Fibroblast of the conjunctiva (primary cell): Measurements from ENCODE around the gene B4GALNT4.
"Not testable (repeated sequence)": the region's sequence is repeated elsewhere in the genome, so short reads cannot be mapped to it uniquely, and the experiment has no call there.

ENCODE experiments used
- DNase-seq: peaks from one replicate; pipeline ENCODE4 v3.0.0-alpha.2; 2010; ENCODE audit warnings: low read depth

Gene B4GALNT4

DNA sequence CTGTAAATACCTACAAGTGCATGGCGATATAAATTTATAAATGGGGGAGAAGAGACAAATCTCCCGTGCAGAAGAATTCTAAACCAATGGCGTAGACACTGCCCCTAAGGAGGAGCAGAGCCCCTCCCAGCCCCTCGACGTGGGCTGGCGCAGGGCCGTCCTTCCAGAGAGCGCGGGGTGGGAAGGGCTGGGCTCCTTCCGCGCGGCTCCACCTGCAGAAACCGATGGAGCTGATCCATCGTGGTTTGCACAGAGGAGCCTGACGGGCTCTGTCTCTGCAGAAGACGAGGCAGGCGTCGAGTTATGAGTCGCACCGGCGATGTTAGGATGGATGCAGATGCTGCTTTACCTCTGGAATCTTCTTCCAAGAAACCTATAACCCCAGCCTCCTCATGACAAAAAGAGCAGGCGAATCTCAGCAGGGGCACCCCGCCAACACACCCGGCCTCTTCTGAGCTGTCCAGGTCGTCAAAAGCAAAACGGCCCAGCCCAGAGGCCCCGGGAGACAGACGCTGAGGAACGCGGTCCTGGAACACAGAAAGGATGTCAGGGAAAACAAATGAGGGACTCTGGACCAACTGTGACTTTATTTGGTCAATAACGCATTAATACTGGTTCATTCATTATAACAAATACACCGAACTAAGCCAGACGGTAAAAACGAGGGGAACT is 11.0 kb upstream of the B4GALNT4 start:
- no peak for DNase-seq

DNA sequence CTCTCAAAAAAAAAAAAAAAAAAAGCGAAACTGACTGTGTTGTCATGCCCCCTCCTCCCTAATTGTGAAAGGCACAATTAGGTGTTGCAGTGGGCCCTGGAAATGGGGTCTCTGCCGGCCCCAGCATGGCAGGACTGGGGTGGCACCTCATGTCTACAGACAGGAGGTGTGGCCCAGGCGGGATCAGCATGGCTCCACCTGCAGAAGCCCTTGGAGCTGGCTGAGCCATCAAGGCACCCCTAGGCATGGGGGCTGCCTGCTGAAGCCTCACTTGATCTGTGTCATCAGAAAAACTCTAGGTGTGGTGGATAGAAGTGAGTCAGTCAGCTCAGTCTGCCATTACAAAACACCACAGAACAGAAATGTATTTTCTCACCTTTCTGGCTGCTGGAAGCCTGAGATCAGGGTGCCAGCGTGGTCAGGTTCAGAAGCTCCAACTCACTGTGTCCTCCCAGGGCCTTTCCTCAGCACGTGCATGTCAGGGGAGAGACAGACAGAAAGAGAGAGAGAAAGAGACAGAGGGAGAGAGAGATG is 10.1 kb upstream of the B4GALNT4 start:
- no peak for DNase-seq

DNA sequence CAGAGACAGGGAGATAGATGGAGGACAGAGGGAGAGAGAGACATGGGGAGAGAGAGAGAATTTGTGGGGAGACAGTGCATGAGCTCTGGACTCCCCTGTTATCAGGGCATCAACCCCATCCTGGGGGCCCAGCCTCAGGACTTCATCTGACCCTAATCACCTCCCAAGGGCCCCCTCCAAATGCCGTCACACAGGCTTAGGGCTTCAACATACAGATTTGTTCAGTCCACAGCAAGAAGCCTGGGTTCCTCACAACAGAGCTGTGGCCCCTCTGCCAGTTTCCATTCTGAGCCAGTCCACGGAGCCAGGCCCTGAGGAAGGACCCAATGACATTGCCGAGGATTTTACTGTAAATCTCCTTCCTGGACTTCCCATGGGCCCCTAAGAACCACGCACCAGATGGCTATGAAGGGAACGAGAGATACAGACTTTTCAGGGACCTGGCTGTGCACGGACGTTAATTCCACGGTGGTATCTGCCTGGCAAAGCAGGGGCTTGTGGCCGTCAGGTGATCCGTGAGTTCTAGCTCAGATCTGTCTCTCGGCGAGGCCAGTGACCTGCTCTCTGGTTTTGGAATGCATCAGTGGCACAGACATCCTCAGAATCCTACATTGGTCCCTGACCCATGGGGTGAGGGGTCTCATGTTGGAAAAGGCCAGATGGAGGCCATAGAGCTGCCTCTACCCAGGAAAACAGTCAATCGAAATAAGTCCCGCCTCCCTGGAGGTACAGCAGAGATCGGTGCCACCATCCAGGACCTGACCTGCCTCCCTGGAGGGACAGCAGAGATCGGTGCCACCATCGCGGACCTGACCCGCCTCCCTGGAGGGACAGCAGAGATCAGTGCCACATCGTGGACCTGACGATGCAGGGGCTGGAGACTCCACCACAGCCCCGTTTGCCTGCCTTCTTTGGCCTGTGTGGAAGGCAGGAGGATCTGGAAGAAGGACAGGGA is 8.7 kb upstream of the B4GALNT4 start:
- no peak for DNase-seq

DNA sequence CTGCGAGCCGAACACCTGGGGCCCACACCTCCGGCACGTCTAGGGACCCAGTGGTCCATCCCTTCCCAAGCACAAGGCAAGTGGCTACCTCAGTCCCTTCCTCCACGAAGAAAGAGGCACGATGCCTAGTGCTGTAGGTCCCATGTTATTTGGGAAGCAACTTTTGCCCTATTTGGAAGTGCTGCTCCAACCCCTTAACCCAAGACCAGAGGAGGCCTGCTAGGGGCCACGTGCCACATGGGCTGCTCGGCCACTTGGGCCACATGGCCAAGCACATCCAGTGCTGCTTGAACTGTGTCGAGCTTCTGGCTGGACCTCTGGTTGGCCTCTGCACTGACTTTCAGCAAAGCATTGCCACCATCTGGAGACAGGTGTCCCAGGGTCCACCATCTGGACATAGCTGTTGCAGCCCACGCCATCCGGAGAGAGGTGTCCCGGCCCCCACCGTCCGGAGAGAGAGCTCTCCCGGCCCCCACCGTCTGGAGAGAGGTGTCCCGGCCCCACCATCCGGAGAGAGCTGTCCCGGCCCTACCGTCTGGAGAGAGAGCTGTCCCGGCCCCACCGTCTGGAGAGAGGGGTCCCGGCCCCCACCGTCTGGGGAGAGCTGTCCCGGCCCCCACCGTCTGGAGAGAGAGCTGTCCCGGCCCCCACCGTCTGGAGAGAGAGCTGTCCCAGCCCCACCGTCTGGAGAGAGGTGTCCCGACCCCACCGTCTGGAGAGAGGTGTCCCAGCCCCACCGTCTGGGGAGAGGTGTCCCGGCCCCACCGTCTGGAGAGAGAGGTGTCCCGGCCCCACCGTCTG is 6.5 kb upstream of the B4GALNT4 start:
- DNase-seq = no peak

DNA sequence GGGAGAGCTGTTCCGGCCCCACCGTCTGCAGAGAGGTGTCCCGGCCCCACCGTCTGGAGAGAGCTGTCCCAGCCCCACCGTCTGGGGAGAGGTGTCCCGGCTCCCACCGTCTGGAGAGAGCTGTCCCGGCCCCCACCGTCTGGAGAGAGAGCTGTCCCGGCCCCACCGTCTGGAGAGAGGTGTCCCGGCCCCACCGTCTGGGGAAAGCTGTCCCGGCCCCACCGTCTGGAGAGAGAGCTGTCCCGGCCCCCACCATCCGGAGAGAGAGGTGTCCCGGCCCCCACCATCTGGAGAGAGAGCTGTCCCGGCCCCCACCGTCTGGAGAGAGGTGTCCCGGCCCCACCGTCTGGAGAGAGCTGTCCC is 5.9 kb upstream of the B4GALNT4 start:
- not testable (repeated sequence) for DNase-seq

DNA sequence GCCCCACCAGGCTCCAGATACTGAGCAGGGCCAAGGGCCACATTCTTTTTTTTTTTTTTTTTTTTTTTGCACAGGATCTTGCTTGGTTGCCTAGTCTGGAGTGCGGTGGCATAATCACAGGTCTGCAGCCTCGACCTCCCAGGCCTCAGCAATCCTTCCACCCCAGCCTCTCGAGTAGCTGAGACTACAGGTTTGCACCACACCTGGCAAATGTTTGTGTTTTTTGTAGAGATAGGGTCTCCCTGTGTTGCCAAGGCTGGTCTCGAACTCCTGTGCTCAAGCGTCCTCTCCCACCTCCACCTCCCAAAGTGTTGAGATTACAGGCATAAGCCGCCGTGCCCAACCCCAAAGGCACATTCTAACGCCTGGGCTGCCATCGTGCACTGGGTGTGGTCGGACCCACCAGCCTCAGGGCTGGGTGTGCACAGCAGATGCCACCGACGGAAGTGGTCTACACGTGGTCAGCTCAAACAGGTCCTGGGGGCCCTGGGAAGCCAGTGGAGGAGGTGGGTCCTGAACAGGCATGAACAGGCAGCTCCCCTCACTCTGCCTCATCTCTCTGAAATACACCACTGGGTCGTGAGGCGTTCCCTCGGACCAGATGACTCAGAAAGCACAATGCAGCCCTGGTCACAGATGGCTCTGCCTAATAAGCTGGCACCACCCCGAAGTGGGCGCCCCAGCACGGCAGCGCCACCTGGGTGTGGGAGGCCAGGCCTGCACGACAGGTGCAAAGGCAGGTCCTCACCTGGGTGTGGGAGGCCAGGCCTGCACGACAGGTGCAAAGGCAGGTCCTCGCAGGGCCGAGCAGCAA is 5.1 kb upstream of the B4GALNT4 start:
- no peak for DNase-seq

DNA sequence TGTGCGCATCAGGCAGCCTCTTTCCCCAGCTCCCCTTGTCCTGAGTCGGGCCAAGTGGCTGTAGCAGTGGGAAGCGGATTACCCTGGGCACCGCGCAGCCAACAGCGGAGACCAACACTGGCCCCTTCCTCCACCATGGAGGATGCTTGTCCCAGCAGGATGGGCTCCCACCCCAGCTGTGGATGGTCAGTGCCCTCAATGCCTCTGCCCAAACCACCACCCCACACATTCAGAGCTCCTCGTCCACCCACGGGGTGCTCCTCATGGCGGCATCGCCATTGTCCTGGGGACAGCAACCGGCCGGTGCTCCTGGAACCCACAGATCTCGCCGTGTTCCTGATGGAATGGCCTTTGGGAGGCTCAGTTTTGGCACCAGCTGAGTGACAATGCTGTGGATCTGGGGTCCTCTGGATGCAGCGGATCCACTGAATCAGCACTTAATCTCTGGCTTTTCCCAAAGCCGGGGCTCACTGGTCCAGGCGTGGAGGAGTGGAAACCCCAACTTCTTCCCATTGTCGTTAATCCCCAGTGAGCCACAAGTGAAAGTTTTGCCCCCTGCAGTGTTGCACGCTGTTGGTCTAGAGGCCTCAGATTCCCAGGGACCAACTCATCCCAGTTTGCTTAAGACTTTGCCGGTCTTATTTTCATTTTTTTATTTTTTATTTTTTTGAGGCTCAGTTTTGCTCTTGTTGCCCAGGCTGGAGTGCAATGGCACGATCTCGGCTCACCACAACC is 4.1 kb upstream of the B4GALNT4 start:
- no peak for DNase-seq

DNA sequence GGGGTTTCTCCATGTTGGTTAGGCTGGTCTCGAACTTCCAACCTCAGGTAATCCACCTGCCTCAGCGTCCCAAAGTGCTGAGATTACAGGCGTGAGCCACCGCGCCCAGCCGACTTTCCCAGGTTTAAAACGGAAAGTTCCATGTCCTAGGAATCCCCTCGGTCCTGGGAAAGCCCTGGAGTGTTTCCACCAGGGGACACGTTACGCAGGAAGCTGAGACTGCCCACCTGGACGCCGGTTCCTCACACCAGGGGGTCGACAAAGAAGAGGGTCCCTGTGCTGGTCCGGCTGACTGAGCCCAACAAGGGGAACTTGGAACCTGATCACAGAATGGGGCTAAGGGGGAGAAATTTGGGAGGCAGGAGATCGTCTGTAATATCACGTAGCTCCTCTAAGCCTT is 3.5 kb upstream of the B4GALNT4 start:
- DNase-seq = no peak

DNA sequence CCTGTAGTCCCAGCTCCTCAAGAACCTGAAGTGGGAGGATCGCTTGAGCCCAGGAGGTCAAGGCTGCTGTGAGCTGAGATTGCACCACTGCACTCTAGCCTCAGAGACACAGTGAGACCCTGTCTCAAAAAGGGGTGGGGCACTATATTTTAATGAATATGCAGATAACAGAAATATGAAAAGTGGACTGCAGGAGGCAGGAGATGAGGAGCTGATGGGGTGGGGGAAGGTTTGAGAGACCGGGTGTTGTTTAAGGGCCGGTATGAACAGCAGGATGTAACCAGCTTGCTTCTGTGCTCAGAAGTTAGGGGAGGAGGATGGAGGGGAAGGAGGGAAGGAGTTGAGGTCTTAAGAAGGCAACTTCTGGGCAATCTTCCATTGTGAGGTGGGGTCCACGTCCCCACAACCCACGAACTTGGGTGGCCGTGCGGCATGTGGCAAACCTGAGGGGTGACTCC is 1.3 kb upstream of the B4GALNT4 start:
- DNase-seq = no peak

DNA sequence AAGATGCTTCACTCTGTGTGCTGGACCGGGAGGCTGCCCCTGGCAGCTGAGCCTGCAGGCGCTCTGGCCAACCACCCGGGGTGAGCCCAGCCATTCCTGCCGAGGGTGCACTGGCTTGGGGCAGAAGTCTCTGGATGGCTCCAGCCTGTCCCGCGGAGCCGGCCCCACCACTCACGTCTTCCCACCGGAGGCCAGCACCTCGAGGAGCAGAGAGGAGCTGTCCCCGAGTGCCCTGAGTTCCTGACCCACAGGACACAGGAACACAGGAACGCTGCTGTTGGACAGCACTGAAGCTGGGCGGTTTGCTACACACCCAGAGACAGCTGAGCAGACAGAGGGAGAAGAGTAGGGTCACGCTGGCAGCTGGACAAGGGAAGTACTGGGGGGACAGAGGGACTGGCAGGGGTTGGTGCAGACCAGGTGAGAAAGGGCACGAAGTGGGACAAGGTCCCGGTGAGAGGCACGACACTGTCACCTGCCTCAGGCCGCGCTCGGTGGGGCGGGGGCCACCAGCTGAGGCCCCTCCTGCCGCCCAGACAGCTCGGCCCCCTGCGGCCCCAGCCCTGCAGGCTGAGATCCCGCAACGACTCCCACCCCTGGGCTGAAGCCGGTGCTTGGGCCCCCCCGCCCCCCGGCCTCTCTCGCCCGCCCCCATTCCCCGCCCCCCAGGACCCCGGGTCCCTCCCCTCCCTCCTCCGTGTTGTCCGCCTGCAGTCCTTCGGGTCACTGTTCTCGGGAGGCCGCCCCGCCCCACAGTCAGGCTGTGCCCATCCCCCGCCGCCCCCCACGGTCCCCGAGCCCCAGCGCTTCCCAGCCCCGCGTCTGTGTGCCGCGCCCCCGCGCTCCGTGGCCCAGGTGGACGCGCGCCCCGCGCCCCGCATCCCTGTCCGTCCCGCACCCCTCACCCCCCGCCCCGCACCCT is 624 bp upstream of the B4GALNT4 start:
- DNase-seq = no peak

DNA sequence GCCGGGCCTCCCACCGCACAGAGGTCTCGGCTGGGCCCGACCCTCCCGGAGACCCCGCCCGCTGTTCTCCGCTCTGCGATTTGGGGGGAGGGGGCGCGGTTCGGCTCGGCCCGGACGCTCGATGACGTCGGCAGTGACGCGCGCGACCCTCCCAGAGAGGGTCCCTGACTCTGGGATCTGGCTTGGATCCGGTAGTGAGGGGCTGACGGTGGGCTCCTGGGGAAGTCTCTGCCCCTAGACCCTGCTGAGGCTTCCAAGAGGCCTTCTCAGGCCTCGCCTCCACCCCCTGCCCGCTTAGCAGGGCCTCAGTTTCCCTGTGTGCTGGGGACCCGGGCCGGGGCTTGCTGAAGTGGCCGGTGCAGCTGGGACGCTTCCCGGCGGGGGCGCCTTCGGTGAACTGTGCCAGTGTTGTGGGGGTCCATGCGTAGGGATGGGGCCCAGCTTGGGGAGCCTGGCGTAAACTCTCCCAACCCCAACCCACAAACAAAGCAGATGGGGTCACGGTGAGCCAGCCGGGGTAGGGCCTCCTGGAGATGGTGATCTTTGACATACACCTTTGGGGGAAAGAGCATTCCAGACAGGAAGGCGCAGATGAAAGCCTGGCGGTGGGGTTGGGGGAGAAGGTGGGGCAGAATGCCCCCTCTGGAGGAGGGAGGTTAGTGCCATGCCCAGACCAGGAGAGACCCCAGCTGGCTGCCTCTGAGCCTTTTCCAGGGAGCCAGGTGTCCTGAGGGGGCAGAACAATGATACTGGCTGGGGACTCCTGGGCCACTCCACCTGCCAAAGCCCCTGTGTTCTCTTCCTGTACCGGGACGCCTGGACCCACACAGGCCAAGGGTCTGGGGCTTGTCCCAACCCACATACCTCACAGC is 1.0 kb downstream of the B4GALNT4 start:
- no peak for DNase-seq

DNA sequence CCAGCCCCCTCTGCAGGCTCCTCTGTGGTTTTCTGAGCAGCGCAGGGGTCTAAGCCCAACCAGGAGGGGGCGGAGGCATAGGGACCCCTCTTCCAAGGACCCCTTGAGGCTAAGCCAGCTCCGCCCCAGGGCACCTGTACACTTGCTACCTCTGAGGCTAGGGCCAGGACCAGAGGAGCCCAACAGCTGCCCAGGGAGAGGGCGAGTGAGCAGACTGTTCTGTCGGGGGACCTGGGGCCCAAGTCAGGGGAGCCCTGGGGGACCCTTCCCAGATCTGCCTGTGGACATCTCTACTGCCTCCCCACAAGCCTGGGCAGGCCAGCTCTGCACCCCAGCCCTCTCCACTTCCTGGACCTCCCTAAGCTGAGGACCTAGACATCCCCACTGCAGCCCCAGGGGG is 1.8 kb downstream of the B4GALNT4 start:
- no peak for DNase-seq

DNA sequence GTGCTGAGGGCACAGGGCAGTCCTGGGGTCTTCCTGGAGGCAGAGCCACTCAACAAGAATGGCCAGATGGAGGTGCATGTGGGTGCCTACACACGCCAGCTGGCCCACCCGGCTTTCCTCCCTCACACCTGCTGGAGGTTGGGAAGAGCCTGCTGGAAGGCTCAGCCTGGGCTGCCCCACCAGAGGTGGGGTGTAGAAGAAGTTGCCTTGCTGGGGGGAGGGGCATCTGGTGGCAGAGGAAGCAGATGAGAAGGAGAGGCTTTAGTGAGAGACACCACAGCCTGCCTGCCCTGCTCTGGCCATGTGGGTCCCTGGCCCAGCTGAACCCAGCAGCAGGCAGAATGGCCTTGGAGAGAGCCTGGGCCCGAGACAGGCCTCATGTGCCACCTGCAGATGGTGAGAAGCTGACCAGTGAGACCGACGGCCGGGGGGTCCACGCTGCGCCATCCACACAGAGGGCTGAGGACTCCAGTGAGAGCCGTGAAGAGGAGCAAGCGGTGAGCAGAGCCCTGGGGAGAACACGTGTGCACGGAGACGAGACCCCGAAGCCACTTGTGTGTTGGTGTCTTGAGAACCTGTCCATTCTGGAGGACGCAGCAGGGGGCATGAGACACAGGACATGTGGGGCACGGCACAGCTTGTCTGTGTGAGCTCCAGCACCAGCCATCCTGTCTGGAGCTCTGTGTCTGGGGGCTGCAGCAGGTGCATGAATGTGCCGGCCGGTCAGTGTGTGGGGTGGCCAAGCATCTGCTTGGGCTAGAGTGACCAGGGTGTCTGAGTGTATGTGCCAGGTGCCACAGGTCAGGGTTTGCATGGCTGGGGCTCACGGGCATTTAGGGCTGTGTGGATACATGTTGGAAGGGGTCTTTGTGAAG is 2.7 kb downstream of the B4GALNT4 start:
- no peak for DNase-seq

DNA sequence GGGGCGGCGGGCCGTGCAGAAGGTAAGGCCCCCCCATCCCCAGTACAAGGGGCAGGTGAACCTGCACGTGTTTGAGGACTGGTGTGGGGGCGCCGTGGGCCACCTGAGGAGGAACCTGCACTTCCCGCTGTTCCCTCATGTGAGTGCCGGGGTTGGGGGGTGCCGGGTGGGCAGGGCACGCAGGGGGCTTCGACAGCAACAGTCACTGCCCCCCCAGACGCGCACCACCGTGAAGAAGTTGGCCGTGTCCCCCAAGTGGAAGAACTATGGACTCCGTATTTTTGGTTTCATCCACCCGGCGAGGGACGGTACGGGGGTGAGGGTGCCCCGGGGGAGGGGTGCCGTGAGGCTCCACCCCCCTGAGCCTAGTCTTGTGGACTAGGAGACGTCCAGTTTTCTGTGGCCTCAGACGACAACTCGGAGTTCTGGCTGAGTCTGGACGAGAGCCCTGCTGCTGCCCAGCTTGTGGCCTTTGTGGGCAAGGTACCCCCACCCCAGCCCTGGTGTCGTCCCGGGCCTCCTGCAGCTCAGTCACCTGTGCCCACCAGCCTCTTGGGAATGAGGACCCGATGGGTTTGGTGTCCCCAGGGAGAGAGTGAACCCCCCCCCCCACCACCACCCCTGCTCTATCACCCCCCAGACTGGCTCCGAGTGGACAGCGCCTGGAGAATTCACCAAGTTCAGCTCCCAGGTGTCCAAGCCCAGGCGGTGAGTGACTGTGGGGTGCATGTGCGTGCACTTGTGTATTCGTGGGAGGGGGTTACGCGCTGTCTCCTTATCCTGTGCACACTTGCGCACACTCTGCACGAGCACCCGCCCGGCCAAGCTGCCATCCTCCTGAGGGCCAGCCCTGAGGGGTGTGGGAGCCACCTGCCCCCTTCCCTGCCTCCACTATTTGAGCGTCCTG is 3.8 kb downstream of the B4GALNT4 start:
- no peak for DNase-seq

DNA sequence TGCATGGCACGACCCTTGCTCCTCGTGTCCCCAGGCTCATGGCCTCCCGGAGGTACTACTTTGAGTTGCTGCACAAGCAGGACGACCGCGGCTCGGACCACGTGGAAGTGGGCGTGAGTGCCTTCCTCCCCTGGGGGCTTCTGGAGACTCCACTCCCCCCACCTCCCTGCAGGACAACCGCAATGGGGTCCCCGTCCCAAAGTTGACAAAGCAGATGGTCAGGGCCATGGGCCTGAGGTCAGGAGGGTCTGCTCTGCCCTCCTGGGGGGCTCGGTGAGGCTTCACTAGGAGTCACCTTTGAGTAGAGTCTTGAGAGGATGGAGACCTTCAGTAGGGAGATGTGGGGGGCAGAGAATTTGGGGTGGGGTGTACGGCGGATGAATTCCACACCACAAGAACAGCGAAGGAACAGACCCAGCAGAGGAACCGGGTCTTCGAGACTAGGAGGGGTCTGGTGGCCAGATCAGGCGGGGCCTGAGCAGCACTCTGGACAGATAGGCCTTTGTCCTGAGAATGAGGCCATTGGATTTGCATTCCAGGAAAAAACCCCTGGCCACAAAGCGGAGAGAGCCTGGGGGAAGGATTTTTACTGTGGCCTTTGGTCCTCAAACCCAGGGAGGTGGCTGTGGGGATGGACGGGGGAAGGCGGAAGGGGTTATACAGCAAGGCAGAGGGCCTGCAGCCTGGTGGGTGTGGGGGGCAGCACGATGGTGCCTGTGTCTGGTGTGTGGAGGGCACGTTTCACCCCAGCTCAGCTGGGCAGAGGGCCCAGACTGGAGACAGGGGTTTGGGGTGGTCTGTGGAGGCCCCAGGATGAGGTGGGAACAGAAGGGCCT is 4.6 kb downstream of the B4GALNT4 start:
- no peak for DNase-seq
